GM18520 (cell line): ENCODE results near the gene PGA3.
A peak's percentile ranks its signal among the peaks of the same experiment; 100 is the strongest.
"Not testable (repeated sequence)": the region's sequence is repeated elsewhere in the genome, so short reads cannot be mapped to it uniquely, and the experiment has no call there.

Source experiments
- ATAC-seq: cut with Tn5 transposase; IDR thresholded peaks from one replicate; pipeline ENCODE4 v1.9.1; 2021; ENCODE audit not compliant: unreplicated experiment

PGA3 gene

DNA sequence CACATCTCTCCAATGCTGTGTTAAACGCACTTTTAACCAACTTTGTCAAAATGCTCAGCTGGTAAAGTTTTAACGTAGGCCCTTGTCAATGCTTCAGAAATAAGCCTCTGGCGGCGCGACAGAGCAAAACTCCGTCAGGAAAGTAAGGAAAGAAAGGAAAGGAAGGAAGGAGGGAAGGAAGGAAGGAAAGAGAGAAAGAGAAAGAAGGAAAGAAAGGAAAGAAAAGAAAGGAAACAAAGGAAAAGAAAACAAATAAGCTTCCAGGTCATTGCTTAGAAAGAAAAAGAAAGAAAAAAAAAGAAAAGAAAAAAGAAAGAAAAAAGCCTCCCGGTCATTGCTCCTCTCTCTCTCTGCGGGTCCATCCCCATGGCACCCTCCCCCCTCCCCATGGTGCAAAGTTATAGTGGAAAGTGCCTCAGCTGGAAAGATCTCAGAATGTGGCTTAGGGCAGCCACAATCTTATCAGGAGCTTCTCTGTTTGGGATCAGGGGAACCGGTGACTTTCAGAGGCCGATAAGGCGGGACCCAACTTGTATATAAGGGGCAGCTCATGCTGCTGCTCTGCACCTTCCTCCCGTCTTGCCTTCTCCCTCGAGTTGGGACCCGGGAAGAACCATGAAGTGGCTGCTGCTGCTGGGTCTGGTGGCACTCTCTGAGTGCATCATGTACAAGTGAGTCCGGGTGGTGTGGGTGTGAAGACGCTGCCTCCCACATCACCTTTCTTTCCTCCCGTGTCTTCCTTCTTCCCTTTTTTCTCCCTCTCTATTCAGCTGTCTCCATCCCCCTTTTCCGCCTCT lies at the start of gene PGA3:
Gene PGA3, plus strand, starts transcription at position 566 of the 797 bp plus-strand sequence. Its CDS starts 50 bp downstream, at position 616.
- not testable (repeated sequence) for ATAC-seq

DNA sequence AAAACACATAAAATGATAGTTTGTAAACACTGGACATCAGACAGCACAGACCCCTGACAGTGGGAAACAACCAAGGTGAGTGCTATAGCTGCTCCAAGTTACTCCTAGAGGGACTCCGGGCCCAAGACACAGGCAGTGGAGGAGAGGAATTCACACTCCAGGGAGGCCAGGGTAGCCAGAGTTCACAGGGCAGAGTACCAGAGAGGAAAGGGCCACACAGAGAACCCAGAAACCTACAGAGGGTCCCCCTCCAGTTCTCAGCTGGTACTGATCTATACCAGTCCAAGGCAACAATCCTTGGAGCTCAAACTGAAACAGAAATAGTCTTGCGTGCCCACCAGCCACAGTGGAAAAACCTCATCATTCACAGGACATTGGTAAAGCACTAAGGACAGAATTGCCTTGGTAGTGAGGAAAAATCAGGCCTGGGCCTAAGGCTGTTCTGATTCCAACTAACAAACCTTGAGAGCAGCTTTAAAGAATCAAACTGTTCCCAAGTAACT lies 49.7 kb upstream of the PGA3 start:
- ATAC-seq = no peak

DNA sequence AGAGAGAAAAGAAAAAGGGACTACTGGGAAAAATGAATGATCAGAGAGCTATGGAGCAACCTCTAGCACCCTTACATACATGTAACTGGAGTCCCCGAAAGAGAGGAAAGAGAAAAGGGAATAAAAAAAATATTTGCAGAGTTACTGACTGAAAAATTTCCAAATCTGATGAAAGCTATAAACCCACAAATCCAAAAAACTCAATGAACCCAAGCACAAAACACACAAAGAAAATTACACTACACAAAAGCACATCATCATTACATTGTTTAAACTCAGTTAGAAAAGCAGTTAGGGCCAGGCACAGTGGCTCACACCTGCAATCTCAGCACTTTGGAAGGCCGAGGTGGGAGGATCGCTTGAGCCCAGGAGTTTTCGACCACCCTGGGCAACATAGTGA lies 48.8 kb upstream of the PGA3 start:
- ATAC-seq = no peak

DNA sequence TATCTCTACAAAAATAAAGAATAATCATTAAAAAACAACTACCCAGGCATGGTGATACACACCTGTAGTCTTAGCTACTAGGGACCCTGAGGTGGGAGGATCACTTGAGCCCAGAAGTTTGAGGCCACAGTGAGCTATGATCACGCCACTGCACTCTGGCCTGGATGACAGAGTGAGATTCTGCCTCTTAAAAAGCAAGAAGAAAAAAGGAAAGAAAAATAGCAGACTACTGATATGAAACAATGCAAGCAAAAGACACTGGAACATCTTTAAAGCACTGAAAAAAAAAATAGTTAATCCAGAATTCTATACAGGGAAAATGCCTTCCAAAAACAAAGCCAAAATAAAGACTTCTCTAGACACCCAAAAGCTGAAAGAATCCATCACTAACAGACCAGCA lies 48.0 kb upstream of the PGA3 start:
- ATAC-seq = no peak

DNA sequence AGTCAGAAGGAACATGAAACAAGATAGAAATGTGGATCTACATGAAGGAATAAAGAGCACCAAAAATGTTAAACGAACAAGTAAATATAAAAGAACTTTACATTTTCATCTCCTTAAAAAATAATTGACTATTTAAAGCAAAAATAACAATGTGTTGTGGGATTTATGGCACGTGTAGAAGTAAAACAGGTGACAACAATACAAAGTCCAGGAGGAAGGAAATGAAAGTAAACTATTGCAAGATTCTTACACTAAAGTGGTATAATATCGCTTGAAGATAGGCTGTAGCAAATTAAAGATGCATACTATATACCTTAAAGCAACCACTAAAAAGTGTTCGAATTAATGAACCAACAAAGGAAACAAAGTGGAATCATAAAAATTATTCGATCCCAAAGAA lies 47.6 kb upstream of the PGA3 start:
- ATAC-seq = no peak

DNA sequence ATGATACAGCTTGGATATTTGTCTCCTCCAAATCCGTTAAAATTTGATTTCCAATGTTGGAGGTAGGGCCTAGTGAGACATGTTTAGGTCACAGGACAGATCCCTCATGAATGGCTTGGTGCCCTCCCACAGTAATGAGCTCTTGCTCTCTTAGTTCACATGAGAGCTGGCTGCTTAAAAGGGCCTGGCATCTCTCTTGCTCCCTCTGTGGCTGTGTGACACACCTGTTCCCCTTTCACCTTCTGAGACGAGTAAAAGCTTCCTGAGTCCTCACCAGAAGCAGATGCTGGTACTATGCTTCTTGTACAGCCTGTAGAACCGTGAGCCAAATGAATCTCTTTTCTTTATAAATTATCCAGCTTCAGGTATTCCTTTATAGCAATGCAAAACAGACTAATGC lies 45.6 kb upstream of the PGA3 start:
- no peak for ATAC-seq

DNA sequence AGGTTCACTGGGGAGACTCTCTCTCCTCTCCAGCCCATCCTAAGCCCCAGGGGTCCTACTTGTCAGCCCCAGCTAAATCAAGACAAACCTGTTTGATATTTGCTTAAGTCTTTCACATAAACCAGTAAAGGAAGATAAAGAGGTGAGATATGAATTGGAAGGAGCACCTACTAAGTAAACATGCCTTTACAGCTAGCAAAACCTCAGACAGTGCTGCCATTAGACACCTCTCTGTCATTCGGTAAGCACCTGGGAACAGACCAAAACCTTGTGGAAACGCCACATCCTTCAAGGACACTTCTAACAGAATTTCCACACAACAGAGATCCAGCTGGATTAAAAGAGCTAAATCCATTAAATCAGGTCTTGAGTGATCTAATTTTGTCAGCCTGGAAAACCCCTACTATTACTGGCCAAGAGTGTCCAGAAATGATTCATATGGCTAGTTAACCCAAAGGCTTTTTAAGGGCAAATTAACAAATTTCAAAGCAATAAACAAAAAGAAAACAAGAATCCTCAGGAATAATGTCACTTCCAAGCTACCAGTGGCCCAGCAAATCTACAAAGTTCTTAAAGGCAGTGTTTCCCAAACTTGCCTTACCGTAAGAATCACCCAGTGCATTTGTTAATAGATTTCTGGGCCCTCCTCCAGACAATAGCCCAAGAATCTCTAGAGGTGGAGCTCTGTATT lies 44.5 kb upstream of the PGA3 start:
- no peak for ATAC-seq

DNA sequence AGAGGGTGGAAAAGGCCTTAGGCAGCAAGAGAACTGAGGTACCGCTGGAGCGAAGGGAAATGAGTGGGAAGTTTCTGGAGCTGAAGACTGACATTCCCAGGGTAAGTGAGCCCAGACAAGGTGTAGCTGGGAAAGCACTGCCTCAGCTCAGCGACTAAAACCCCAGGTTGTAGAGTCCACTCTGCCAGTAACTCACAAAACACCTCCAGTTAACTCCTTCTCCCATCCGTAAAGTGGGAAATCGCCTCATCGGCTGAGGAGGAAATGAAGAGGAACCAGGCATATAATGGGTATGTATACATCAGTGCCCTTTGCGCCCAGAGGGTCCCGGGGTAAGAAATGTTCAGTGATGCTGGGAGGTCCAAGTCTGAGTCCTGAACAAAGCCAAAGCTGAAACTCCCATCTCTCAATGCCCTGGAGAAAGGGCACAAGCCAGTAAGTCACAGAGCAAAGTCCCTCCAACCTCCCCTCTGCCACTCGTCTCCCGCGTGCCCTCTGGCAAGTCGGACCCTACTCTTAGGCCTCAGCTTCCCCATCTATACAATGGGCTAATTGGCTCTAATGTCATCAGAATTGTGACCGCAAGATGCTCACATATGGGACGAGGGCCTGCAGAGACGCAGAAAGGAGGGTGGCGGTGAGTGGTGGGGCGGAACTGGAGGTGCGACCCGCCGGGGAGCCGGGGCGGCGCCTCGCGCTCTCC lies 42.7 kb upstream of the PGA3 start:
- ATAC-seq = no peak

DNA sequence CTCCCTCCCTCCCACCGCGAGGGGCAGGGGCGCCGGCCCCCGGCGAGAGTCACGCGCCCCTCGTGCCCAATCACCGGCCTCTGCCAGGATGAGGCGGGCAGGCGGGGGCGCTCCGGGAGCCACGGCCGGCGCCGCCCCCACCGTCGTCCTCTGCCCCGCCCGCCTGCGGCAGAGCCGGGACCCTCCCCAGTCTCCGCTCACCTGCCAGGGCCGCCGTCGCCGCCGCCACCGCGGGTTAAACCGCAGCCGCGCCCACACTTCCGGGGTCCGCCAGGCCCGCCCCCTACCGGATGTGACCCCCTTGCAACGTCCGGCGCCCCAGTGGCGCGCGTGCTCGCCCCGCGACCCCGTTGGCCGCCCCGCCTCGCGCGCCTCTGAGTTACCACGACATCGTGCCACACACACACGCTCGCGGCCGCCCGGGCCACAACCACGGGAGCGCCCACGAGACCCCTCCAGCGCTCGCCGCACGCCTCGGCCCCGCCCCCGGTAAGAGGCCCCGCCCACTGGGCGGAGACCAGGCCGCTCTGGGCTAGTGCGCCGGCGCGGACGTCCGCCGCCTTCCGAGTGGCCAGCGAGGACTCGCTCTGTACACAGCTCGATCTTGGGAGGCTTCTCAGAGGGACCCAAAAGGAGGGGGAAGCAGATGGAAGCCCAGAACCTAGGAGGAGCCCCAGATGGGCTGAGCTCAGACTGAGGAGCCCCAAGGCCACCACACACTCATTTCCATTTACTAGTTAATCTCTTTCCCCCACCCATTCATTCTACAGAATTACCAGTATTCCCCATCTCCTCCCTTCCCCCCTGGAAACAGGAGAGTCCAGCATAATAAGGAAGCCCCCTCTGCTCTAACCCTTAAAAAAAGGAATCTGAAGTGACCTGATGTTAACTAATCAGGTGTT lies 41.9 kb upstream of the PGA3 start, which contains the start of gene VPS37C:
Gene VPS37C, minus strand, starts transcription at position 237 of the 902 bp plus-strand sequence. CDS start 22,597 bp downstream, outside the sequence.
- ATAC-seq = peak; percentile 56

DNA sequence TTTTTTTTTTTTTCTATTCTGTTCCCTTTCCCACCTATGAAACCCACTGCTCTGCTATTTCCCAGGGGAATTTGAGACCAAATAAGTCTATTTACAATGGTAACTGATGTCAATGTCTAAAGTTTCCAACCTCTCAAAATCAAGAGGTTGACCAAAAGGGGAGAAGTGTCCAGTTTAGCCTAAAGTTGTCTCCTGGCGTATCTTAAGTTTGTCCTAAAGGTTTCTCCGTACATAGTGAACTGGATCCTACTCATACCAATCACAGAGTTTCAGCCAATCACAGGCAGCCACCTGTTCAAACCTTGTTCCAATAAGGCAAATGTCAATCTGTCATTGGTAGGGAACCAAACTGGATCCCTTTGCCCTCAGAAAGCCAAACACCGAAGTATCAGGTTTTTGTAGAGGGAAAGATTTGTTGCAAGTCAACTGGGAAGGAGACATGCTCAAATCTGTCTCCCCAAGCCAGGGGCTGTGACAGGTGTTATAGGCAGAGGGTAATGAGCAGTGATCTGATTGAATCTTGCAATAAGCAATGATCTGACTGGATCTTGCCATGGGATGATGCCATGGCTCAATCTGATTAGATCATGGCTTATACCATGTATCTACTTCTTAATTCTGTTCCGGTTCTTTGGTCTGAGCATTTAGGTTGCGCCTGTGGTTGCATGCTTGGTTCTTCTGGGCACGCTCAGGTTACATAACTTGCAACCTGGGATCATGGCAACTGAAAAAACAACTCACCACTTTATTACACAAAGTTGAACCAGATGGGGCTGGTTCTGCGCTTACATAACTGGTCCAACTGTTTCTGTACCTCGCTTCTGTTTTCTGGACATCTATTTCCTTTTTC lies 41.0 kb upstream of the PGA3 start:
- no peak for ATAC-seq

DNA sequence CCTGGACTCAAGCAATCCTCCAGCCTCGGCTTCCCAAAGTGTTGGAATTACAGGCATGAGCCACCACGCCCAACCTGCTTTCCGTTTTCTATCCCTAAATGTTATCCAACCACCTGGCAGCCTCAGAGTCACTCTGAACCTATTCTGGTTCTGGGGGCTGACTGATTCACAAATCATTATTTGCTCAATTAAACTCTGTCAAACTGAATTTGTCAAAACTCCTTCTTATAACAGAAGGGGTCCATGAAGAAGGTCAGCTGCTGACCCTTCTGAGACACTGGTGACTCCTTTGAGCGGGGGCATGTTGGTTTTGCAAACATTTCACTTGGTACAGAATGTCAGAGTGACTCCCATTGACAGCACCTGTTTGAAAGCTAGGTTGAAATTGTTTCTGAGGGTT lies 40.3 kb upstream of the PGA3 start:
- ATAC-seq = no peak

DNA sequence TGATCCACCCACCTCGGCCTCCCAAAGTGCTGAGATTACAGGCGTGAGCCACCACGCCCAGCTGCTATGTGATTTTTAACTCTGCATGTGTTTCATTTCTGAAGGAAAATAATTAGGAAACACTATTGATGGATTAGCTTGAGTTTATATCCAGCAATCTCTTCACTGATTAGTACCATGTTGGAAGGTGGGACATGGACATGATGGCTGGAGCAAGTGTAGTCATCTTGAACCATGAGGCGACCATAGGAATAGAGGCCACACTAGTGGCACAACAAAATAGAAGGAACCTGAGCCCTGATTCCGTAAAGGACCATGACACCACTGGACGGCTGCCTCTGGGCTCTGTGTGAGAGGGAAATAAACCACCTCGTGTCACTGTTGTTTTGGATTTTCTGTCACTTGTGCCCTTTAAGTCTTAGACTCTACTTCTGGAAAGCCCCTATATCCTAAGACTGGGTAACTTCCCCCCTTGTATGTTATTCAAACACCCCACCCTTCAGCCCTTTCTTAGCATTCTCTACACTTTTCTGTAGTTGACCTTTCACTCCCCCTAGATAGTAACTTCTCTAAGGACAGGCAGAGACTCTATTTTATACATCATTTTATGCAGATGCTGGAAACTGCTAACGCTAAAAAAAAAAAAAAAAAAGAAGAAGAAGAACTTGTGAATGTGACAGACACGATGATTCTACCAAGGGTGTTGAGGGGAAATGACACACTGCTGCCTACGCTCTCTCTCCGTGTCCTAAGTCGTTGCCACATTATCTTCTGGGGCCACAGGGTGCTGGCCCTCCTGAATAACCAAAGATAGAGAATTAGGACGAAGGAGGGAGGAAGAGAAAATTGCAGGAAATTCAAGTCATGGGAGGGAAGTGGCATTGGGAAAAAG lies 39.4 kb upstream of the PGA3 start:
- ATAC-seq = no peak

DNA sequence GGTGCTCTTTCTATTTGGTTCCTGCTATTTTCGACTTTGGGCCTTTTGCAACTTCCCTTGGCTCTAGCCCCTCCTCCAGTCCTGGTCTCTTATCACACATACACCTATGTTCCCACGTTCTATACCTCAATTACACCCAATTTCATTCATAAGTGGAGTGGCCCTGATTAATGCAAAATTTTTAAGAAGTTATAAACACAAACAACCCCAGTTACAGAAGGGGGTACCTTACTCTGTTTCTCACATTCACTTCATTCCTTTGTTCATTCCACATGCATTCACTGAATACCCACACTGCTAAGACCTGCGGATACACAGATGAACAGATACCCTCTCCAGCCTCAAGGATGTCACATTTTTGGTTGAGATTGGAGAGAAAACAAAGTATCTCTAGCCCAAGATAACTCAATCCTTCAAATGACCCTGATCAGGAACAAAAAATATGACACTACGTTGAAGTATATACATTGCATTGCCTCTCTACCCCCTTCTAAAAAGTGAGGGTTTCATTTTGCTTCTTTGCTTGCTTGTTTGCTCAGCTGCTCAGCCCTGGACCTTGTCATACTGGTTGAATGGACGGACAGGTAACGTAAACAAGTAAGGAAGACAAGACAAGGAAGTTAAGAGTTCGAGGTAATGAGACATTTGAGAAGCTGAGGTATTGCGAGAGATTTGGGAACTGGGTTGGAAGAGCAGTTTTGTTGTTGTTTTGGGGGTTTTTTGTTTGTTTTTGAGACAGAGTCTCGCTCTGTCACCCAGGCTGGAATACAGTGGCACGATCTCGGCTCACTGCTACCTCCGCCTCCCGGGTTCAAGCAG lies 38.5 kb upstream of the PGA3 start:
- no peak for ATAC-seq

DNA sequence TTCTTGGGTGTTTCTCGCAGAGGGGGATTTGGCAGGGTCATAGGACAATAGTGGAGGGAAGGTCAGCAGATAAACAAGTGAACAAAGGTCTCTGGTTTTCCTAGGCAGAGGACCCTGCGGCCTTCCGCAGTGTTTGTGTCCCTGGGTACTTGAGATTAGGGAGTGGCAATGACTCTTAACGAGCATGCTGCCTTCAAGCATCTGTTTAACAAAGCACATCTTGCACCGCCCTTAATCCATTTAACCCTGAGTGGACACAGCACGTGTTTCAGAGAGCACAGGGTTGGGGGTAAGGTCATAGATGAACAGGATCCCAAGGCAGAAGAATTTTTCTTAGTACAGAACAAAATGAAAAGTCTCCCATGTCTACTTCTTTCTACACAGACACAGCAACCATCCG lies 37.5 kb upstream of the PGA3 start:
- ATAC-seq = not testable (repeated sequence)

DNA sequence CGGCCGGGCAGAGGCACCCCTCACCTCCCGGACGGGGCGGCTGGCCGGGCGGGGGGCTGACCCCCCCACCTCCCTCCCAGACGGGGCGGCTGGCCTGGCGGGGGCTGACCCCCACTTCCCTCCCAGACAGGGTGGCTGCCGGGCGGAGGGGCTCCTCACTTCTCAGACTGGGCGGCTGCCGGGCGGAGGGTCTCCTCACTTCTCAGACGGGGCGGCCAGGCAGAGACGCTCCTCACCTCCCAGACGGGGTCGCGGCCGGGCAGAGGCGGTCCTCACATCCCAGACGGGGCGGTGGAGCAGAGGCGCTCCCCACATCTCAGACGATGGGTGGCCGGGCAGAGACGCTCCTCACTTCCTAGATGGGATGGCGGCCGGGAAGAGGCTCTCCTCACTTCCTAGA lies 37.0 kb upstream of the PGA3 start:
- ATAC-seq = not testable (repeated sequence)

DNA sequence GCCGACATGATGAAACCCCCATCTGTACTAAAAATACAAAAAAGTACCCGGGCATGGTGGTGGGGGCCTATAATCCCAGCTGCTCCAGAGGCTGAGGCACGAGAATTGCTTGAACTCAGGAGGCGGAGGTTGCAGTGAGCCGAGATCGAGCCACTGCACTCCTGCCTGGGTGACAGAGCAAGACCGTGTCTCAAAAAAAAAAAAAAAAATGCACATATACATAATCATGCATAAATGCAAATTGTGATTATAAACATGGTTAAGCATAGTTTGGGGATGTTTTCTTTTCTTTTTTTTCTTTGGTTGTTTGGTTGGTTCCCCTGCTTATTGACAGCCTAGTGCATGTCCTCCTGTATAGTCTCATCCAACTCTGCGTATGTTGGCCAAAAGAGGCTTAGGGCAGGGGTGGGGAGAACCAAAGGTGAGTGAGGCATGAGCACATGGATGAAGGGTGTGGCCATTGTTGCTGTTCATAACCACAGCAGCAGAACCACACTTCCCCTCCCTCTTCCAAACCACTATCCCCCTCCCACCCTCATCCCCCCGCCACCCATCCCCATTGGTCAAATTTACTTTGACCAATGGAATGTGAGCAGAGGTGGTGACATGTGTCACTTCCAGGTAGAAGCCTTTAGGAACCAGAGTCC lies 35.1 kb upstream of the PGA3 start:
- no peak for ATAC-seq

DNA sequence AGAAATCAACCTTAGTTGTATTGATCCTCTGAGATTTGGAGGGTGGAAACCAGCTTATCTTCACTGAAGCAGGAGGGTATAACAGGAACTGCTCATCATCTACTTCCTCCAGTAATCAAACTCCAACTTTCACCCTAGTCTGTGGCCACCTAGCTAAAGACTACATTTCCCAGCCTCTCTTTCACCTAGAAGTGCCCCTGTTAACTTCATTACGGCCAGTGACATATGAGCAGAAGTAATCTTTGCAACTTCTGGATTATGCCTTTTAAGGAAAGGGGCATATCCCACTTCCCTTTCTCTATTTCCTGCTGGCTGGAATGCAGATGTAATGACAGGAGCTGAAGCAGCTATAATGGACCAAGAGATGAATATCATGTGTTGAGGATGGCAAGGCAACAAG lies 34.5 kb upstream of the PGA3 start:
- ATAC-seq = no peak
